ENCODE data around the gene BHLHE23. TPM values are rescaled to one million over a fixed set of nuclear protein-coding genes. Genes with fewer than 3 reads are reported as not detected.

The BHLHE23 gene
- total RNA-seq, 1 experiment from 2014 or later: not detected

DNA sequence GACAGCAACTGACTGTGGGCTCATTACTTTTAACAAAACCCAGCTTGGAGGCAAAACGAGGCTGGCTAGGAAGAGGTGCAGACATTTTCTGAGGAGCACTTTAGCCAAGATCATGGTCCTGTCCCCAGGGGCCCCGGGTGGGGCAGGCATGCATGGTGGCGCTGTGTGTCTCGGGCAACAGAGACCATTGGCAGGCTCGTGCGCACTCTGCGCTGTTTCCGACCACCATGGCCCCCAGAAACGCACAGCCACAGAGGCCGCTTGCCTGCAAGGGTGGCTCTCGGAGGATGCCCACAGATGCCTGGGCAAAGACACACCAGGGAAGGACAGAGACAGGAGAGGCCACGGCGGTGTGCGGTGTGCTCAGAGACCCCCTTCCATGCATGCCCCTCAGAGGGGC is 6.7 kb downstream of the BHLHE23 start:
- no peaks in the 10 kb centered on the region for H3K36me3 ChIP-seq (ENCODE audit: control insufficient read depth in 1 of 2, insufficient read depth in 2 of 2, low read length in 2 of 2)
- H3K9ac ChIP-seq (ENCODE audit: low read length): no peak overlapping the region
- H3K27ac ChIP-seq (ENCODE audit: low read depth, low read length): no peak overlapping the region
- no peaks in the 10 kb centered on the region for H3K27me3 ChIP-seq (ENCODE audit: insufficient read depth, low read length)
- no peak overlapping the region for H3K4me2 ChIP-seq (ENCODE audit: low read length)
- RAD21 ChIA-PET (ENCODE audit: low non-redundant PET in 1 of 2, low total read pairs in 2 of 2, uncharacterized antibody in 2 of 2, unreplicated experiment in 2 of 2): no interaction called here
- H3K9me3 ChIP-seq (ENCODE audit: control insufficient read depth in 1 of 2, insufficient read depth in 1 of 2, low read depth in 1 of 2, low read length in 2 of 2): no peaks in the 10 kb centered on the region
- H3K9me2 ChIP-seq (ENCODE audit: insufficient read depth): no peaks in the 10 kb centered on the region; the same call in 1 of the 2 replicates
- DNase-seq (ENCODE audit: low read depth, low spot score) (no peak), ATAC-seq (no peak)
- no peak overlapping the region for H2AFZ ChIP-seq (ENCODE audit: low read depth, low read length, poor library complexity, severe bottlenecking)
- no peaks in the 10 kb centered on the region for H3K79me2 ChIP-seq (ENCODE audit: insufficient read depth, low read length)
- H4K20me1 ChIP-seq (ENCODE audit: insufficient read depth): no peaks in the 10 kb centered on the region
- H3K4me3 ChIP-seq (replicated peaks in 1 of 2; ENCODE audit: low read depth in 1 of 2, low read length in 2 of 2): no peak overlapping the region
- no peak for TF ChIP-seq CBX3 (IDR thresholded peaks at IDR 0.05; ENCODE audit: low read depth)
- CTCF ChIA-PET: no interaction called here
- H3K4me1 ChIP-seq (ENCODE audit: control insufficient read depth in 1 of 2, insufficient read depth in 2 of 2, low read length in 2 of 2): no peaks in the 10 kb centered on the region
- BruUV-seq (replicated peaks): no TSS peak
- POLR2A ChIA-PET: no interaction called here
- intact Hi-C loops (cut with micrococcal nuclease): no loop called here

- ChIA-PET CTCF (no interaction called here), RAD21 (ENCODE audit: low non-redundant PET in 1 of 2, low total read pairs in 2 of 2, uncharacterized antibody in 2 of 2, unreplicated experiment in 2 of 2) (no interaction called here), POLR2A (no interaction called here)
- no peak overlapping the region for H3K4me3 ChIP-seq (replicated peaks in 1 of 2; ENCODE audit: low read depth in 1 of 2, low read length in 2 of 2)
- no peaks in the 10 kb centered on the region for H3K27me3 ChIP-seq (ENCODE audit: insufficient read depth, low read length)
- H3K4me1 ChIP-seq (ENCODE audit: control insufficient read depth in 1 of 2, insufficient read depth in 2 of 2, low read length in 2 of 2): no peaks in the 10 kb centered on the region
- H3K9me3 ChIP-seq (ENCODE audit: control insufficient read depth in 1 of 2, insufficient read depth in 1 of 2, low read depth in 1 of 2, low read length in 2 of 2): no peaks in the 10 kb centered on the region
- no TSS peak for BruUV-seq (replicated peaks)
- DNase-seq (ENCODE audit: low read depth, low spot score) (no peak), ATAC-seq (no peak)
- H3K27ac ChIP-seq (ENCODE audit: low read depth, low read length): no peak overlapping the region
- no peak overlapping the region for H3K9ac ChIP-seq (ENCODE audit: low read length)
- no peak overlapping the region for H3K4me2 ChIP-seq (ENCODE audit: low read length)
- no peak overlapping the region for H2AFZ ChIP-seq (ENCODE audit: low read depth, low read length, poor library complexity, severe bottlenecking)
- H3K36me3 ChIP-seq (ENCODE audit: control insufficient read depth in 1 of 2, insufficient read depth in 2 of 2, low read length in 2 of 2): no peaks in the 10 kb centered on the region
- H4K20me1 ChIP-seq (ENCODE audit: insufficient read depth): no peaks in the 10 kb centered on the region
- intact Hi-C loops (cut with micrococcal nuclease): no loop called here
- no peaks in the 10 kb centered on the region for H3K79me2 ChIP-seq (ENCODE audit: insufficient read depth, low read length)
- no peaks in the 10 kb centered on the region; the same call in 1 of the 2 replicates for H3K9me2 ChIP-seq (ENCODE audit: insufficient read depth)
- TF ChIP-seq RAD21 (IDR thresholded peaks at IDR 0.05; ENCODE audit: low read depth): no peak
- no peak for TF ChIP-seq SP1 (IDR thresholded peaks at IDR 0.05; ENCODE audit: low read depth)
- TF ChIP-seq JUND (IDR thresholded peaks at IDR 0.05): no peak
- TF ChIP-seq, protein P1, sequence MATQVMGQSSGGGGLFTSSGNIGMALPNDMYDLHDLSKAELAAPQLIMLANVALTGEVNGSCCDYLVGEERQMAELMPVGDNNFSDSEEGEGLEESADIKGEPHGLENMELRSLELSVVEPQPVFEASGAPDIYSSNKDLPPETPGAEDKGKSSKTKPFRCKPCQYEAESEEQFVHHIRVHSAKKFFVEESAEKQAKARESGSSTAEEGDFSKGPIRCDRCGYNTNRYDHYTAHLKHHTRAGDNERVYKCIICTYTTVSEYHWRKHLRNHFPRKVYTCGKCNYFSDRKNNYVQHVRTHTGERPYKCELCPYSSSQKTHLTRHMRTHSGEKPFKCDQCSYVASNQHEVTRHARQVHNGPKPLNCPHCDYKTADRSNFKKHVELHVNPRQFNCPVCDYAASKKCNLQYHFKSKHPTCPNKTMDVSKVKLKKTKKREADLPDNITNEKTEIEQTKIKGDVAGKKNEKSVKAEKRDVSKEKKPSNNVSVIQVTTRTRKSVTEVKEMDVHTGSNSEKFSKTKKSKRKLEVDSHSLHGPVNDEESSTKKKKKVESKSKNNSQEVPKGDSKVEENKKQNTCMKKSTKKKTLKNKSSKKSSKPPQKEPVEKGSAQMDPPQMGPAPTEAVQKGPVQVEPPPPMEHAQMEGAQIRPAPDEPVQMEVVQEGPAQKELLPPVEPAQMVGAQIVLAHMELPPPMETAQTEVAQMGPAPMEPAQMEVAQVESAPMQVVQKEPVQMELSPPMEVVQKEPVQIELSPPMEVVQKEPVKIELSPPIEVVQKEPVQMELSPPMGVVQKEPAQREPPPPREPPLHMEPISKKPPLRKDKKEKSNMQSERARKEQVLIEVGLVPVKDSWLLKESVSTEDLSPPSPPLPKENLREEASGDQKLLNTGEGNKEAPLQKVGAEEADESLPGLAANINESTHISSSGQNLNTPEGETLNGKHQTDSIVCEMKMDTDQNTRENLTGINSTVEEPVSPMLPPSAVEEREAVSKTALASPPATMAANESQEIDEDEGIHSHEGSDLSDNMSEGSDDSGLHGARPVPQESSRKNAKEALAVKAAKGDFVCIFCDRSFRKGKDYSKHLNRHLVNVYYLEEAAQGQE (IDR thresholded peaks at IDR 0.05; ENCODE audit: low read depth): no peak
- no peak for TF ChIP-seq ZFX (IDR thresholded peaks at IDR 0.05)
- TF ChIP-seq ATF3 (IDR thresholded peaks at IDR 0.05): no peak
- no peak for TF ChIP-seq CTCF (IDR thresholded peaks at IDR 0.05 in 2 of 3, conservative IDR thresholded peaks at IDR 0.05 in 1 of 3; ENCODE audit: borderline replicate concordance in 1 of 3, insufficient read depth in 1 of 3, low read depth in 2 of 3, low read length in 2 of 3)
- no peak for TF ChIP-seq SIN3A (IDR thresholded peaks at IDR 0.05; ENCODE audit: low read depth)
- no peak for TF ChIP-seq EZH2phosphoT487 (IDR thresholded peaks at IDR 0.05; ENCODE audit: borderline replicate concordance)
- TF ChIP-seq ZNF274 (IDR thresholded peaks at IDR 0.05; ENCODE audit: low read depth, low read length): no peak
- no peak for TF ChIP-seq EGR1 (IDR thresholded peaks at IDR 0.05; ENCODE audit: low read depth)
- TF ChIP-seq YY1 (IDR thresholded peaks at IDR 0.05; ENCODE audit: extremely low read depth, insufficient replicate concordance, low read depth, low read length): no peak
- TF ChIP-seq, protein P2, sequence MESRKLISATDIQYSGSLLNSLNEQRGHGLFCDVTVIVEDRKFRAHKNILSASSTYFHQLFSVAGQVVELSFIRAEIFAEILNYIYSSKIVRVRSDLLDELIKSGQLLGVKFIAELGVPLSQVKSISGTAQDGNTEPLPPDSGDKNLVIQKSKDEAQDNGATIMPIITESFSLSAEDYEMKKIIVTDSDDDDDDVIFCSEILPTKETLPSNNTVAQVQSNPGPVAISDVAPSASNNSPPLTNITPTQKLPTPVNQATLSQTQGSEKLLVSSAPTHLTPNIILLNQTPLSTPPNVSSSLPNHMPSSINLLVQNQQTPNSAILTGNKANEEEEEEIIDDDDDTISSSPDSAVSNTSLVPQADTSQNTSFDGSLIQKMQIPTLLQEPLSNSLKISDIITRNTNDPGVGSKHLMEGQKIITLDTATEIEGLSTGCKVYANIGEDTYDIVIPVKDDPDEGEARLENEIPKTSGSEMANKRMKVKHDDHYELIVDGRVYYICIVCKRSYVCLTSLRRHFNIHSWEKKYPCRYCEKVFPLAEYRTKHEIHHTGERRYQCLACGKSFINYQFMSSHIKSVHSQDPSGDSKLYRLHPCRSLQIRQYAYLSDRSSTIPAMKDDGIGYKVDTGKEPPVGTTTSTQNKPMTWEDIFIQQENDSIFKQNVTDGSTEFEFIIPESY (IDR thresholded peaks at IDR 0.05; ENCODE audit: extremely low read depth, insufficient replicate concordance, low read length): no peak
These were observed 7.2 kb downstream of the BHLHE23 start for GRCh38 chr20:62999580-62999979.

Measured in HCT116 (cell line).